ENCODE results near the gene USP17L29.
"Not testable (repeated sequence)": the region's sequence is repeated elsewhere in the genome, so short reads cannot be mapped to it uniquely, and the experiment has no call there.

USP17L29 gene, protein sequence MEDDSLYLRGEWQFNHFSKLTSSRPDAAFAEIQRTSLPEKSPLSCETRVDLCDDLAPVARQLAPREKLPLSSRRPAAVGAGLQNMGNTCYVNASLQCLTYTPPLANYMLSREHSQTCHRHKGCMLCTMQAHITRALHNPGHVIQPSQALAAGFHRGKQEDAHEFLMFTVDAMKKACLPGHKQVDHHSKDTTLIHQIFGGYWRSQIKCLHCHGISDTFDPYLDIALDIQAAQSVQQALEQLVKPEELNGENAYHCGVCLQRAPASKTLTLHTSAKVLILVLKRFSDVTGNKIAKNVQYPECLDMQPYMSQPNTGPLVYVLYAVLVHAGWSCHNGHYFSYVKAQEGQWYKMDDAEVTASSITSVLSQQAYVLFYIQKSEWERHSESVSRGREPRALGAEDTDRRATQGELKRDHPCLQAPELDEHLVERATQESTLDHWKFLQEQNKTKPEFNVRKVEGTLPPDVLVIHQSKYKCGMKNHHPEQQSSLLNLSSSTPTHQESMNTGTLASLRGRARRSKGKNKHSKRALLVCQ

DNA sequence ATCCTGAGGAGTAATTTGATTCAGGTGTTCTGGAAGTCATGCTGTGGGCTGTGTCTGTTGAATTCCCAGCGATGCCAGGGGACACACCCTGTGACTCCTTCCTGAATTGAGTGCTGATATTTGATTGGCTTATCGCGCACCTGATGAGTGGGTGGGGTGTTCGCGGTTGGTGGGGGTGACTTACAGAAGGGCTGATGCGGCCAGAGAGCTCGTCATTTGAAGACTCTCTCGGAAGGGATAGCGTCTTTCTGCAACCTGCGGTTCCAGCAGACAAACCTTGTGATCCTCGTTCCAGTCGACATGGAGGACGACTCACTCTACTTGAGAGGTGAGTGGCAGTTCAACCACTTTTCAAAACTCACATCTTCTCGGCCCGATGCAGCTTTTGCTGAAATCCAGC, at the start of gene USP17L29:
TSS of gene USP17L29 (plus strand) at position 301 of the 400 bp plus-strand sequence. CDS start at position 301, 0 bp downstream.
- not testable (repeated sequence) for DNase-seq

DNA sequence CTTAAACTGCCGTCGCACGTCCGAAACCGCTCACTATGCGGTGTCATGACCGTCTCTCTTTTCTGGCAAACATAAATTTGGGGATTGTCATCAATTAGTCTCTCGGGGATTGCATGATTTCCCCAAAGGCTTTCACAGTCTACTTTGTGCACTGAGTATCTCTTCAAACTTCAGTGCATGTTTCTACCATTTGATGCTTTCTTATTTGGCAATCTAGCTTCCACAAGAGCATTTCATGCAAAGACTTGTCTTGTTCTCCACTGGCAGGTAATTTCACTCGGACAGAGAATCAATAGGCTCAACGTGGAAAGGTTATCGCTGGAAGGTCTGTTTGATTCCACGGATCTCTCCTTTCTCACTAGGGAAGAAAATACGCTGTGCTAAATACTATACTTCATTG, 29.2 kb upstream of the USP17L29 start:
- not testable (repeated sequence) for DNase-seq

DNA sequence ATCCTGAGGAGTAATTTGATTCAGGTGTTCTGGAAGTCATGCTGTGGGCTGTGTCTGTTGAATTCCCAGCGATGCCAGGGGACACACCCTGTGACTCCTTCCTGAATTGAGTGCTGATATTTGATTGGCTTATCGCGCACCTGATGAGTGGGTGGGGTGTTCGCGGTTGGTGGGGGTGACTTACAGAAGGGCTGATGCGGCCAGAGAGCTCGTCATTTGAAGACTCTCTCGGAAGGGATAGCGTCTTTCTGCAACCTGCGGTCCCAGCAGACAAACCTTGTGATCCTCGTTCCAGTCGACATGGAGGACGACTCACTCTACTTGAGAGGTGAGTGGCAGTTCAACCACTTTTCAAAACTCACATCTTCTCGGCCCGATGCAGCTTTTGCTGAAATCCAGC, 28.6 kb upstream of the USP17L29 start, which contains the start of gene USP17L24:
TSS of gene USP17L24 (plus strand) at position 301 of the 400 bp plus-strand sequence. CDS start at position 301, 0 bp downstream.
- not testable (repeated sequence) for DNase-seq

DNA sequence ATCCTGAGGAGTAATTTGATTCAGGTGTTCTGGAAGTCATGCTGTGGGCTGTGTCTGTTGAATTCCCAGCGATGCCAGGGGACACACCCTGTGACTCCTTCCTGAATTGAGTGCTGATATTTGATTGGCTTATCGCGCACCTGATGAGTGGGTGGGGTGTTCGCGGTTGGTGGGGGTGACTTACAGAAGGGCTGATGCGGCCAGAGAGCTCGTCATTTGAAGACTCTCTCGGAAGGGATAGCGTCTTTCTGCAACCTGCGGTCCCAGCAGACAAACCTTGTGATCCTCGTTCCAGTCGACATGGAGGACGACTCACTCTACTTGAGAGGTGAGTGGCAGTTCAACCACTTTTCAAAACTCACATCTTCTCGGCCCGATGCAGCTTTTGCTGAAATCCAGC, 23.8 kb upstream of the USP17L29 start, which contains the start of gene USP17L25:
TSS of gene USP17L25 (plus strand) at position 301 of the 400 bp plus-strand sequence. CDS start at position 301, 0 bp downstream.
- not testable (repeated sequence) for DNase-seq

DNA sequence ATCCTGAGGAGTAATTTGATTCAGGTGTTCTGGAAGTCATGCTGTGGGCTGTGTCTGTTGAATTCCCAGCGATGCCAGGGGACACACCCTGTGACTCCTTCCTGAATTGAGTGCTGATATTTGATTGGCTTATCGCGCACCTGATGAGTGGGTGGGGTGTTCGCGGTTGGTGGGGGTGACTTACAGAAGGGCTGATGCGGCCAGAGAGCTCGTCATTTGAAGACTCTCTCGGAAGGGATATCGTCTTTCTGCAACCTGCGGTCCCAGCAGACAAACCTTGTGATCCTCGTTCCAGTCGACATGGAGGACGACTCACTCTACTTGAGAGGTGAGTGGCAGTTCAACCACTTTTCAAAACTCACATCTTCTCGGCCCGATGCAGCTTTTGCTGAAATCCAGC, 19.1 kb upstream of the USP17L29 start, which contains the start of gene USP17L26:
TSS of gene USP17L26 (plus strand) at position 301 of the 400 bp plus-strand sequence. CDS start at position 301, 0 bp downstream.
- not testable (repeated sequence) for DNase-seq

DNA sequence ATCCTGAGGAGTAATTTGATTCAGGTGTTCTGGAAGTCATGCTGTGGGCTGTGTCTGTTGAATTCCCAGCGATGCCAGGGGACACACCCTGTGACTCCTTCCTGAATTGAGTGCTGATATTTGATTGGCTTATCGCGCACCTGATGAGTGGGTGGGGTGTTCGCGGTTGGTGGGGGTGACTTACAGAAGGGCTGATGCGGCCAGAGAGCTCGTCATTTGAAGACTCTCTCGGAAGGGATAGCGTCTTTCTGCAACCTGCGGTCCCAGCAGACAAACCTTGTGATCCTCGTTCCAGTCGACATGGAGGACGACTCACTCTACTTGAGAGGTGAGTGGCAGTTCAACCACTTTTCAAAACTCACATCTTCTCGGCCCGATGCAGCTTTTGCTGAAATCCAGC, 14.3 kb upstream of the USP17L29 start, which contains the start of gene USP17L5:
TSS of gene USP17L5 (plus strand) at position 301 of the 400 bp plus-strand sequence. CDS start at position 301, 0 bp downstream.
- DNase-seq, result not testable (repeated sequence)

DNA sequence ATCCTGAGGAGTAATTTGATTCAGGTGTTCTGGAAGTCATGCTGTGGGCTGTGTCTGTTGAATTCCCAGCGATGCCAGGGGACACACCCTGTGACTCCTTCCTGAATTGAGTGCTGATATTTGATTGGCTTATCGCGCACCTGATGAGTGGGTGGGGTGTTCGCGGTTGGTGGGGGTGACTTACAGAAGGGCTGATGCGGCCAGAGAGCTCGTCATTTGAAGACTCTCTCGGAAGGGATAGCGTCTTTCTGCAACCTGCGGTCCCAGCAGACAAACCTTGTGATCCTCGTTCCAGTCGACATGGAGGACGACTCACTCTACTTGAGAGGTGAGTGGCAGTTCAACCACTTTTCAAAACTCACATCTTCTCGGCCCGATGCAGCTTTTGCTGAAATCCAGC, 9.6 kb upstream of the USP17L29 start, which contains the start of gene USP17L27:
TSS of gene USP17L27 (plus strand) at position 301 of the 400 bp plus-strand sequence. CDS start at position 301, 0 bp downstream.
- not testable (repeated sequence) for DNase-seq

DNA sequence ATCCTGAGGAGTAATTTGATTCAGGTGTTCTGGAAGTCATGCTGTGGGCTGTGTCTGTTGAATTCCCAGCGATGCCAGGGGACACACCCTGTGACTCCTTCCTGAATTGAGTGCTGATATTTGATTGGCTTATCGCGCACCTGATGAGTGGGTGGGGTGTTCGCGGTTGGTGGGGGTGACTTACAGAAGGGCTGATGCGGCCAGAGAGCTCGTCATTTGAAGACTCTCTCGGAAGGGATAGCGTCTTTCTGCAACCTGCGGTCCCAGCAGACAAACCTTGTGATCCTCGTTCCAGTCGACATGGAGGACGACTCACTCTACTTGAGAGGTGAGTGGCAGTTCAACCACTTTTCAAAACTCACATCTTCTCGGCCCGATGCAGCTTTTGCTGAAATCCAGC, 4.8 kb upstream of the USP17L29 start, which contains the start of gene USP17L28:
TSS of gene USP17L28 (plus strand) at position 301 of the 400 bp plus-strand sequence. CDS start at position 301, 0 bp downstream.
- DNase-seq, result not testable (repeated sequence)

DNA sequence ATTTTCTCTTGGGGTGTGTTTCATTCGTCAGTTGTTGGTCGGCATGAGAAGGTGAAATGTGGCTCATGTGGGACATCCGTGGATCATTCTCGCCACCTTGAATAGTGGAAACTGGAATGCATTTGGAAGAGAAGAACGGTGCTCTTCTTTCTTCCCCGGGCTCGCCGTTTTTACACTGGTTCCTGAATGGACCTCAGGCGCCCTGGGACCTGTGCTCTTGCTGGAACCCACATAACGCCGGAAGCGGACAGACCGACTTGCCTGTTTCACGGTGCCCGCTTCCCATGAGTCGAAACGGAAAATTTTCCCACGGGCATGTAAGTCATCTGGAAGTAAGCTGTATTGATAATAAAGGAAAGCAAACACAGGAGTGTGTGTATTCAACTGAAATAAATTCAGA, 2.6 kb upstream of the USP17L29 start:
- DNase-seq, result not testable (repeated sequence)

DNA sequence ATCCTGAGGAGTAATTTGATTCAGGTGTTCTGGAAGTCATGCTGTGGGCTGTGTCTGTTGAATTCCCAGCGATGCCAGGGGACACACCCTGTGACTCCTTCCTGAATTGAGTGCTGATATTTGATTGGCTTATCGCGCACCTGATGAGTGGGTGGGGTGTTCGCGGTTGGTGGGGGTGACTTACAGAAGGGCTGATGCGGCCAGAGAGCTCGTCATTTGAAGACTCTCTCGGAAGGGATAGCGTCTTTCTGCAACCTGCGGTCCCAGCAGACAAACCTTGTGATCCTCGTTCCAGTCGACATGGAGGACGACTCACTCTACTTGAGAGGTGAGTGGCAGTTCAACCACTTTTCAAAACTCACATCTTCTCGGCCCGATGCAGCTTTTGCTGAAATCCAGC, 9.4 kb downstream of the USP17L29 start, which contains the start of gene USP17L30:
TSS of gene USP17L30 (plus strand) at position 301 of the 400 bp plus-strand sequence. CDS start at position 301, 0 bp downstream.
- not testable (repeated sequence) for DNase-seq

DNA sequence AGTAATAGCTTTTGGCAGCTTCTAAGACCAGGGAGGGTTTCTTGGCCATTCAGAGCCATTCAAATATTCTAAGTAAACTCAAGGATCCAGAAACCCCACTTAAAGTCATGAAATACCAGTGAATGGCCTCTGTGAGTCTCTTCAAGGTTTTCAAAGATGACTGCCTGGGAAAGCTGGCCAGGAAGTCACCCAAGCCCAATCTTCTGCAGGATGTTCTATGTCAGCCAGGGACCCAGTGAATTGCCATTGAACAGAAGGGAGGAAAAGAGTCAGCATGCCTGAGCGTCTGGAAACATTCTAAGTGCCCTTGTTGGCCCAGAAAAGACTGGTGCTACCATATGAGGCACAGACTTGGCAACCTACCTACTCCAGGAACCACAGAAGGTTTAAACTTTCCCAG, 26.4 kb downstream of the USP17L29 start:
- not testable (repeated sequence) for DNase-seq

DNA sequence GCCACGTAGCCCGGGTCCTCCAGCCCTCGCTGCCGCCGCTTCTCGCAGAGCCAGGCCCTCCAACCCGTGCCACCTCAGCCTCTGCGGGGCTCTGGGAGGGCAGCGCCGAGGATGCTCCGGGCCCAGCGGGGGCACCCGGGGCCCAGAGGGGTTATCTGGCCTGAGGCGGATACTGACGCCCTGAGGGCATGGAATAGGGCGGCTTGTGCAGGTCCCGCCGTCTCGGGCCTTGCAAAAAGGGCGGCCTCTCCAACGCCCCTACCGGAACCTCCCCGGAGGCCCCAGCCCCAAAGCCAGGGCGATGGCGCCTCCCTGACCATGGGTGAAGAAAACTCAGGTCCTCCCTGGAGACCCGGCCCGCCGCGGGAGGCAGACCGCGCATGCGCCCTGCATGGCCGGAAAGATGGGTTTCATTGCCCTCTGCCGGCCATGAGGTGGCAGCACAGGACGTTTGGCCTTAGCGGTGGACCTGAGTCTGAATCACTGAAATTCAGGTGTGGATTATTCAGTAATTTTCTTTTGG, 27.6 kb downstream of the USP17L29 start:
- peak; percentile 1 for DNase-seq

DNA sequence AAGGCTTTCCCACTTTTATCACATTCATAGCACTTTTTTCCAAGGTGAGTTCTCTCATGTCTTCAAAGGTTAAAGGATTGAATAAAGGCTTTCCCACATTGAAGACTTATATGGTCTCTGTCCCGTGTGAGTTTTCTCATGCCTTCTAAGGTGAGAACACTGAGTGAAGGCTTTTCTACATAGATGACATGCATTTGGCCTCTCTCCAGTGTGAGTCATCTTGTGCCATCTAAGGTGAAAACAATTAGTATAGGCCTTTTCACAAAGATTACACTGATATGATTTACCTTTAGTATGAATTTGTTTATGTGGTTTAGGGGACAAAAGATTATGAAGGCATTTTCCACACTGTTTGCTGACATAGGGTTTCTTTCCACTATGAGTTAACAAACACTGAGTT, 30.7 kb downstream of the USP17L29 start:
- DNase-seq, result no peak

DNA sequence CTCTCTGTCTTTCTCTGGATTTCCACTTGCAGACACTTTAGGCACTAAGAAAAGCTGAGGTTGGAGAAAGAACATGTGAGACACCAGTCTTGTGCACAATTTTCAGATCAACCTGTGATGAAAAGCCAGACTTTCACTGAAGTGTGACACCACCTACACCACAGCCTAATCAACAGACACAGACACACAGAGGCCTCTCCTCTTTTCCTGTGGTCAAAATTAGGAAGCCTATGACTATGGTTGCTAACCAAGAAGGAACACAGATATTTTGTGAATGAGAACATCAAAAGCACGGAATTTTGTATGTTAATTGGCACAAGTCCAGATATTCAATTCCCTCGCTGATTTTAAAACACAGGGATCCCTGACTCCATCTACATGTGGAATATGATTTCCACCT, 35.6 kb downstream of the USP17L29 start:
- DNase-seq, result not testable (repeated sequence)

Data from EL (cell line).